HG03460 (cell line): ENCODE data around the gene RCAN1.
A peak's percentile ranks its signal among the peaks of the same experiment; 100 is the strongest.

Experiments
- ATAC-seq: cut with Tn5 transposase; IDR thresholded peaks from one replicate; pipeline ENCODE4 v1.9.1; 2021; ENCODE audit not compliant: unreplicated experiment

Gene RCAN1

DNA sequence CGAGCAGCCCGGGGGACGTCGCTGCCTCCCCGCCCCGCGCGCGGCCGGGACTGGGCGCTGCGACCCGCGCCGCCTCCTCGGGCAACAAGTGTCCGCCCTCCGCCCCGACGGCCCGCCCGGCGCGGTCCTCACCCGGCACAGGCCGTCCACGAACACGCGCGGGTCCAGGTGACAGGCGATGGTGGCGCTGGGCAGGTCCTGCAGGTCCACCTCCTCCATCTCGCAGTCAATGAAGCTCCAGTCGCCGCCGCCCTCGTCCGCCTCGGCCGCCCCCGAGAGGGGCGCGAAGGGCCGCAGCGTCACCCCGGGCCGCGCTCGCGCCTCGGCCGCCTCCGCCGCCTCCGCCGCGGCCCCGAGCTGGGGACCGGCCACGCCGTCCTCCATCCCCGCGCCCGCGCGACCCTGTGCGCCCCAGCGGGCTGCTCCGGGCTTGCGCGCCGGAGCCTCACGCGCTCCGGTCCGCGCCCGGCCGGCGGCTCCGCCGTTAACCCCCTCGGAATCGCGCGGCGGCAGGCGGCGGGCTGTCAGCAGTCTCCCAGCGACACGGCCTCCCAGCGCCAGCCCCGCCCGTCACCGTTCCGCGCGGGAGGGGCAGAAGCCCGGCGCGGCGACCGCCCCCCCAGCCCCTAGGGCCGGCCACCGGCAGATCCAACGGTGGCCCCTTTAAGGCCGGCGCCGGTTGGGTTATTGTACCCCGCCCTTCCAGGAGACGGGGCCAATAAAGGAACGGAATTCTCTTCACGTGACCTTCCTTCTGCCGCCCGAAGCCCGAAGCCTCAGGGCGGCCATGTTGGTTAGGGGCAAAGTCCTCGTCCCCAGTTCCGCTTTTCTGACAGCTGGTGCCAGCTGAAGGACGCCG lies at the start of gene RCAN1:
TSS of gene RCAN1 (minus strand) at position 486 of the 859 bp plus-strand sequence. CDS start at position 384, 102 bp downstream.
- ATAC-seq: peak; percentile 95

GRCh38 chr21:34661848-34662247 lies 46.9 kb upstream of the RCAN1 start:
- ATAC-seq: no peak

- no peak for ATAC-seq
Observed at GRCh38 chr21:34653522-34653921, 38.6 kb upstream of the RCAN1 start.

GRCh38 chr21:34651642-34652041 lies 36.7 kb upstream of the RCAN1 start:
- ATAC-seq: no peak

- no peak for ATAC-seq
Observed at GRCh38 chr21:34650861-34651431, 36.0 kb upstream of the RCAN1 start.

- ATAC-seq: no peak
Observed at GRCh38 chr21:34649400-34649799, 34.5 kb upstream of the RCAN1 start.

GRCh38 chr21:34648739-34649297 lies 33.9 kb upstream of the RCAN1 start:
- no peak for ATAC-seq

DNA sequence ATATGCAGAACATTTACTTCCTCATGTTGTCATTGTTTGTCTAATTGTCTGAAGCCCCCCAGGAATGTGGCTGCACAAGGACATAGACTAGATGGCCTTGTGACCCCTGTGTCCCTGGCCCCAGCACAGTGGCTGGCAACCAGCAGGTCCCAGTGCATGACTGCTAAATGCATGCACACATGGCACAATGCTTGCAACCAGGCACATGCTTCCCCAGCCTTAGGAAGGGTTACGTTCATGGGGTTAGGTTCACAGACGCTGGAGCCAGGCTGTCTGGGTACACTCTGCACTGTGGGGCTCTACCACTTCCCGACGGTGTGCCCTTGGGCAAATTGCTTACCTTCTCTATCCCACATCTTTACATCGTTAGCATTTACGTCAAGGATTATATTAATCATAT lies 32.6 kb upstream of the RCAN1 start:
- no peak for ATAC-seq

DNA sequence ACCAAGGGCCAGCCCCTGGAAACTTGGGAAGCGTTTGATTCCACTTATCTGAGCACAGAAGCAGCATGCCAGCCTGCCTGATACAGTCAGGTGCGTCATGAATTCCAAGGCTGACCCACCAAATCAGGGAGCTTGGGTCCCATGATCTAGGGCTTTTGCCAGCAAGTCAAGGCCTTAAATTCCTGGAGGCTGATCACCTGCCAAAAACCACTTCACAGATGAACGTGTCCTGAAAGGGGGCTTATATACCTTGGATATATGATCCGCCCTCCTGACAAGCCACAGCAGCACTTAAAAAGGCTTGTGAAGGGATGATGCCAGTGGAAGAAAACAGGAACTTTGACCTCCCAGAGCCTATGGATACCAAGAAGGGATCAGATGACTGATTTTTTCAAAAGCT lies 29.9 kb upstream of the RCAN1 start:
- no peak for ATAC-seq

DNA sequence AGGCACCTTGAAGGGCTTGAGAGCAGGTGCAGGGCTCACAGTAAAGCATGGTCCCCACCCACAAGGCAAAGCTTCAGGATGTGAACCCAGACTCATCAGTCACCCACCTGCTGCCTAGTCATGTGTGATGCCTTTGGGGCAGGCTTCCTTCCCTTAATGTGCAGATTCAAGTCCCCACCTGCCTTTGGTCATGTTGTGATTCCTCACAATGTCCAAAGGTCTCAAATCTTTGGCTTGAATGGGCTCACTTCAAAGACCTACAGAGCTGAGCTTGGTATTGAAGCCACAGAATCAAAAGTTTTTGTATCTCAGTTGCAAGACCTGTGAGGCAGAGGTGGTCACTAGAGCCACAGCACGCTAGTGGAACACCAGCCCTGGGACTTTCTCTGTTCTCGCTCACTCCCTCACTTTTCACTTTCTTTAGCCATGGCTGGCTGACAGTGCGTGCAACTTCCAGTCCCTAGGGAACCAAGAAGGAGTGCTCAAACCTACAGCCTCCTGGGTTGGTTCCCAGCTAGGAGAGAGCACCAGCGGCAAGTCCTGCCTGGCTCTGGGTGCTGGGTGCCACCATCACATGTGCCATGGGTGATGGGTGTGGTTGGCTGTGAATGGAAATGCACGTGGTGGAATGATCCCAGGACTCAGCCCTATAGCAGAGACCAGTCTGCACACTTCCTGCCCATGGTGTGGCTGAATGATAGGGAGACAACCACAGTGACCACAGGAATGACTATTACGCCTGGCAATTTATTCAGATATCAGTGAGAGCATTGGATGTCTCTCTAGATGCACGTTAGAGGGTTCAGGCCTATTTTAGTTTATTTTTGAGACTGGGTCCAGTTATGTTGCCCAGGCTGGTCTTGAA lies 27.5 kb upstream of the RCAN1 start:
- peak; percentile 57 for ATAC-seq

GRCh38 chr21:34640858-34641257 lies 25.9 kb upstream of the RCAN1 start:
- ATAC-seq: no peak

DNA sequence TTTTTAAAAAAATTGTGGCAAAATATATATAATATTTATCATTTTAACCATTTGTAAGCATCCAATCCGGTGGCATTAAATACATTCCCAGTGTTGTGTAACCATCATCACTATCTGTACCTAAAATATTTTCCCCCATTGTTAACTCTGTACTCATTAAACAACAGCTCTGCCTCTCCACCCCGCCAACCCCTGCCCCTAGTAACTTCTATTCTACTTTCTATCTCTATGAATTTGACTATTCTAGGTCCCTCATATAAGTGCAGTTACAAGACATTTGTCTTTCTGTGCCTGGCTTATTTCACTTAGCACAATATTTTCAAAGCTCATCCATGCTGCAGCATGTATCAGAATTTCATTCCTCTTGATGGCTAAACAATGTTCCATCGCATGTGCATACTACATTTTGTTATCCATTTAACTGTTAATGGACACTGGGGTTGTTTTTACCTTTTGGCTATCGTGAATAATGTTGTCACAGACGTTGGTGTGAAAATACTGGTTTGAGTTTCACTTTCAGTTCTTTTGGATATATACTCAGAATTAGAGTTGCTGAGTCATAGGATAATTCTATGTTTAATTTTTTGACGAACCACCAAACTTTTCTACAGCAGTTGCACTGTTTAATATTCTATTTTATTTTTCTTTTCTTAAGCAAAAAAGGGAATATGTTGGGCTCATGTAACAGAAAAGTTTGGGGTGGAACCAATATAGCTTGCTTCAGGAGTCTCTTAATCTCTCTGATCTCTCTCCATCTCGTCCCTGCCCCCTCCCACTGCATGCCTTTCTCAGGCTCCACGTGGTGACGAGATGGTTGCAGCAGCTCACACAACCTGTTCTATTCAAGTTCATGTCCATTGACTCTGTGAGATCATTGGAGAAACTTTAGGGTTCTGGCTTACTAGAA lies 25.2 kb upstream of the RCAN1 start:
- no peak for ATAC-seq

DNA sequence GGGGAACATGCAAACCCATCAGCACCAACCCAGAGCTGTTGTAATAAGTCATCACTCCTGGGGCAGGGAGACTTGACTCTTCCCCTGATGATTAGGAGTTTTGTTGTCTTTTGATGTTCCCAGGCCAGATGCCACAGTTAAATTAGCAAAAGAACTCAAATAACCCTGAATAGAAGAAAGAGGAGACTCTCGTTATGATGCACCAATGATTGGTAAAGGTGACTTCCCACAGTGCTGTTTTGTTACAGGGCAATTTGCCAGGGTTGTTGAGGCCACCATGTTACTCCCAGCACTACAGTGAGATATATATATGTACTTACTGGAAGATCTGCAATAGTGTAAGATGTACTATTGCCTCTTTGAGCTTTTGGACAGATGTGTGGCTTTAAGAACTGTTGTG lies 24.3 kb upstream of the RCAN1 start:
- ATAC-seq: no peak

- ATAC-seq: no peak
Observed at GRCh38 chr21:34636961-34637360, 22.0 kb upstream of the RCAN1 start.

- ATAC-seq: no peak
Observed at GRCh38 chr21:34635307-34635706, 20.4 kb upstream of the RCAN1 start.

GRCh38 chr21:34632498-34632897 lies 17.6 kb upstream of the RCAN1 start:
- ATAC-seq: no peak

DNA sequence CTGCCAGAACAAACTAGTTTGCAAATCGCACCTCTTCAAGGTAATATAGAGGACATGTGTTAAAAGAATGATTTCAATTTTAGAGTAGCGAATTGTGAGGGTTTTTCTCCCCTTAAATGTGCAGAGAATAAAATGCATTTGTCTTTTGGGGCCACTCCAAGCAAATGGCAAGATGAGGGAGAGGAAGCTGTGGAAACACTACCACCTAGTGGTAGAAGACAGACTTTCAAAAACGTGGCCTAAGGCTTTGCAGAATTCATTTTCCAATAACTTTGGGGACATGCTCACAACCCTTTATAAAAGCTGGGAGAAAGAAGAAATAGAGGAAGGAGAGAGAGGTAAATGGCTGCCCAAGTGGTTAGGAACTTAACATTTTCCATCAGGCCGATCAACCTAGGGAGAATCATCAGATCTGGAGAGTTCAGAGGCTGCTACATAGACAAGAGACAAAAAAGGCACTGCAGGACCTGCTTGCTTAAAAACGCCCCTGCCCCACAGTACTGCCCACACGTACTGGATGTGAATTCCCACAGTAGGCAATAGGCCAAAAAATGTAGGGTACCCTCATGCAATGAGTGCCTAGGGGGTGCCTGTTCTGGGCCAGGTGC lies 15.7 kb upstream of the RCAN1 start:
- no peak for ATAC-seq

DNA sequence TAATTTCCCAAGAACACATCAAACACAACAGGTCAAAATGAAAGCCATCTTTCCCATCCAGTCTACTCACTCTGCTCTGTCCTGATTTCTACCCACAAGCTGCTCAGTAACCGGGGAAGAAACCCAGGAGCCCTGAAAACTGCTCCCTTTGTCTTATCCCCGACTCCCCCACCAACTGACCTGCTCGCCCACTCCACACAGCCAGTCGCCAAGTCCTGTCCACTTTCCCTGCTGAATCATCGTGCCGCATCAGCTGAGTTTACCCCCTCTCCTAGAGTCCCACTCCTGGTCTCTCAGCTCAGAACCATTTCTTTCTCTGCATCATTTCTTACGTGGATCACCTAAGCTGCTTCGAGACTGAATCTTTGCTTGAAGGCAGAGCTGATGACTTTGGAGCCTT lies 11.2 kb upstream of the RCAN1 start:
- no peak for ATAC-seq

DNA sequence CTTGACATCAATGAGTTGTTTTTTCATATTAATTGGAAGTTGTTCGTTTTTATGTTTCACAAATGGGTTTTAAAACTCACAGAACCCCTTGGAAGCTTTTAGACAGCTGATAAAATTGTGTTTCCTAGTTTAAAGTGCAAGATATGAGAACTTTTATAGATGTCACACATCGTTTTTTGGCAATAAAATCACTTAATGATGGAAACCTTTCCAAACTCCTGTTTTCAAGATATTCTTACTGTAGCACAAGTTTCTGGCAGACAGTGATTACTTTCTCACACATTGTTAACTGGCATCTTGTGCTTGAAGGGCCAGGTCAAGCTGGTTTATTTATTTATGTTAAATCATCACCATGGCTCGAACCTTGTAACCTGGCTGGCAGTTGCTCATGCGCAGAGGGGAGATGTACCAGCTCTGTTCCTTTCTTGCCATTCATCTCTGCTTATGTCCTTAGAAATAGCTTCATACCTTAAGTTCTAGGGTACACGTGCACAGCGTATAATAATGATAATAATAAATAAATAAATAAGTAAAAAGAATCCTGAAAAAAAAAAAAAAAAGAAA lies 10.2 kb upstream of the RCAN1 start:
- ATAC-seq: no peak

GRCh38 chr21:34623516-34623915 lies 8.6 kb upstream of the RCAN1 start:
- ATAC-seq: no peak
